ENCODE data around the gene METTL1.
"Not testable (repeated sequence)": the region's sequence is repeated elsewhere in the genome, so short reads cannot be mapped to it uniquely, and the experiment has no call there.

Gene METTL1

GRCh38 chr12:57724003-57724935 is 47.6 kb downstream of the METTL1 start:
- Histone ChIP-seq H3K9me2 (replicated peaks; ENCODE audit: insufficient read depth, low read length) (no peaks in the 10 kb centered on the region), H4K20me1 (ENCODE audit: low read depth, low read length) (no peaks in the 10 kb centered on the region), H3F3A (ENCODE audit: insufficient read depth) (no peaks in the 10 kb centered on the region), H3K4me2 (ENCODE audit: low read depth, low read length, poor library complexity, severe bottlenecking) (no peak overlapping the region), H3K4me3 (ENCODE audit: insufficient read depth, low read length, poor library complexity, severe bottlenecking) (no peak overlapping the region), H3K9me3 (ENCODE audit: insufficient read depth, low read length) (no peaks in the 10 kb centered on the region), H3K36me3 (ENCODE audit: low read length) (no peaks in the 10 kb centered on the region), H2AFZ (ENCODE audit: low read depth, low read length, severe bottlenecking) (no peak overlapping the region), H3K27me3 (ENCODE audit: low read length) (no peaks in the 10 kb centered on the region), H3K27ac (ENCODE audit: low read depth, low read length) (no peak overlapping the region), H3K79me2 (ENCODE audit: insufficient read depth, low read length) (no peaks in the 10 kb centered on the region), H3K9ac (ENCODE audit: low read length) (no peak overlapping the region)
- TF ChIP-seq EZH2phosphoT487 (conservative IDR thresholded peaks at IDR 0.05; ENCODE audit: low read length), result no peak
- TF ChIP-seq, protein P1, sequence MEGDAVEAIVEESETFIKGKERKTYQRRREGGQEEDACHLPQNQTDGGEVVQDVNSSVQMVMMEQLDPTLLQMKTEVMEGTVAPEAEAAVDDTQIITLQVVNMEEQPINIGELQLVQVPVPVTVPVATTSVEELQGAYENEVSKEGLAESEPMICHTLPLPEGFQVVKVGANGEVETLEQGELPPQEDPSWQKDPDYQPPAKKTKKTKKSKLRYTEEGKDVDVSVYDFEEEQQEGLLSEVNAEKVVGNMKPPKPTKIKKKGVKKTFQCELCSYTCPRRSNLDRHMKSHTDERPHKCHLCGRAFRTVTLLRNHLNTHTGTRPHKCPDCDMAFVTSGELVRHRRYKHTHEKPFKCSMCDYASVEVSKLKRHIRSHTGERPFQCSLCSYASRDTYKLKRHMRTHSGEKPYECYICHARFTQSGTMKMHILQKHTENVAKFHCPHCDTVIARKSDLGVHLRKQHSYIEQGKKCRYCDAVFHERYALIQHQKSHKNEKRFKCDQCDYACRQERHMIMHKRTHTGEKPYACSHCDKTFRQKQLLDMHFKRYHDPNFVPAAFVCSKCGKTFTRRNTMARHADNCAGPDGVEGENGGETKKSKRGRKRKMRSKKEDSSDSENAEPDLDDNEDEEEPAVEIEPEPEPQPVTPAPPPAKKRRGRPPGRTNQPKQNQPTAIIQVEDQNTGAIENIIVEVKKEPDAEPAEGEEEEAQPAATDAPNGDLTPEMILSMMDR (IDR thresholded peaks at IDR 0.05; ENCODE audit: insufficient read depth, low read length, poor library complexity, severe bottlenecking), result no peak

DNA sequence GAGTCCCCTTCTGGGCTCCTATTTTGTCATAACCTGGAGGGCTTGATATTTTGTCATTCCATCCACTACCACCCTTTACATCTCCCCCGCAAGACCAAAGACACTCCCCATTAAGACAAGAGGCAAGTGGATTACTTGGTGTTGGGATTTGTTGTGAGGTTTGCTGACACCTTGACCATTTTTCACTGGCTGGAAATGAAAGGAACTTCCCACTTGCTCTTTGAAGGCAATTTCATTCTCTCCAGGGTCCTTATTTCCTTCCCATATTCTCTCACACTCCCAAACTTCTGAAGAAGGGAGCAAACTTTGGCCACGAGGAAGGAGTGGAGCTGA is 48.3 kb downstream of the METTL1 start:
- Histone ChIP-seq H4K20me1 (ENCODE audit: low read depth, low read length) (no peaks in the 10 kb centered on the region), H3F3A (ENCODE audit: insufficient read depth) (no peaks in the 10 kb centered on the region), H3K4me2 (ENCODE audit: low read depth, low read length, poor library complexity, severe bottlenecking) (no peak overlapping the region), H2AFZ (ENCODE audit: low read depth, low read length, severe bottlenecking) (no peak overlapping the region), H3K9me2 (replicated peaks; ENCODE audit: insufficient read depth, low read length) (no peaks in the 10 kb centered on the region), H3K4me3 (ENCODE audit: insufficient read depth, low read length, poor library complexity, severe bottlenecking) (no peak overlapping the region), H3K79me2 (ENCODE audit: insufficient read depth, low read length) (no peaks in the 10 kb centered on the region), H3K36me3 (ENCODE audit: low read length) (no peaks in the 10 kb centered on the region), H3K9me3 (ENCODE audit: insufficient read depth, low read length) (no peaks in the 10 kb centered on the region), H3K27ac (ENCODE audit: low read depth, low read length) (no peak overlapping the region), H3K27me3 (ENCODE audit: low read length) (no peaks in the 10 kb centered on the region), H3K9ac (ENCODE audit: low read length) (no peak overlapping the region)
- TF ChIP-seq EZH2phosphoT487 (conservative IDR thresholded peaks at IDR 0.05; ENCODE audit: low read length), result no peak
- TF ChIP-seq, protein P1 (IDR thresholded peaks at IDR 0.05; ENCODE audit: insufficient read depth, low read length, poor library complexity, severe bottlenecking), result no peak

- Histone ChIP-seq H3K27me3 (ENCODE audit: low read length) (no peaks in the 10 kb centered on the region), H3K36me3 (ENCODE audit: low read length) (0 out of 2 replicates have a peak, but pooled peaks cover 2% of the 10 kb centered on the region), H3K9me3 (ENCODE audit: insufficient read depth, low read length) (no peaks in the 10 kb centered on the region), H4K20me1 (ENCODE audit: low read depth, low read length) (no peaks in the 10 kb centered on the region), H3F3A (ENCODE audit: insufficient read depth) (no peaks in the 10 kb centered on the region), H3K9ac (ENCODE audit: low read length) (no peak overlapping the region), H3K4me3 (ENCODE audit: insufficient read depth, low read length, poor library complexity, severe bottlenecking) (no peak overlapping the region), H3K4me2 (ENCODE audit: low read depth, low read length, poor library complexity, severe bottlenecking) (no peak overlapping the region), H3K27ac (ENCODE audit: low read depth, low read length) (no peak overlapping the region), H3K79me2 (ENCODE audit: insufficient read depth, low read length) (no peaks in the 10 kb centered on the region), H3K9me2 (replicated peaks; ENCODE audit: insufficient read depth, low read length) (no peaks in the 10 kb centered on the region), H2AFZ (ENCODE audit: low read depth, low read length, severe bottlenecking) (no peak overlapping the region)
- no peak for TF ChIP-seq EZH2phosphoT487 (conservative IDR thresholded peaks at IDR 0.05; ENCODE audit: low read length)
- TF ChIP-seq, protein P1 (IDR thresholded peaks at IDR 0.05; ENCODE audit: insufficient read depth, low read length, poor library complexity, severe bottlenecking), result no peak
Observed at GRCh38 chr12:57722716-57723629, 48.9 kb downstream of the METTL1 start.

GRCh38 chr12:57721846-57722608 is 49.9 kb downstream of the METTL1 start:
- not testable (repeated sequence) for H3K4me3 ChIP-seq (ENCODE audit: insufficient read depth, low read length, poor library complexity, severe bottlenecking); H3K9me2 ChIP-seq (replicated peaks; ENCODE audit: insufficient read depth, low read length); H3K4me2 ChIP-seq (ENCODE audit: low read depth, low read length, poor library complexity, severe bottlenecking); H4K20me1 ChIP-seq (ENCODE audit: low read depth, low read length); H3K27ac ChIP-seq (ENCODE audit: low read depth, low read length); H3F3A ChIP-seq (ENCODE audit: insufficient read depth); H3K36me3 ChIP-seq (ENCODE audit: low read length); H3K9ac ChIP-seq (ENCODE audit: low read length); H3K9me3 ChIP-seq (ENCODE audit: insufficient read depth, low read length); H3K79me2 ChIP-seq (ENCODE audit: insufficient read depth, low read length); H2AFZ ChIP-seq (ENCODE audit: low read depth, low read length, severe bottlenecking); H3K27me3 ChIP-seq (ENCODE audit: low read length)

Data from SU-DHL-6 (cell line).